ENCODE measurements around the gene SORCS2.

The SORCS2 gene

GRCh38 chr4:7417639-7418038, 225.3 kb downstream of the SORCS2 start:
- Histone ChIP-seq H3K27ac (ENCODE audit: low read length) (no peak overlapping the region), H3K9me3 (ENCODE audit: insufficient read depth, low read length) (no peaks in the 10 kb centered on the region), H3K4me2 (ENCODE audit: low read length) (no peak overlapping the region), H3K4me3 (ENCODE audit: low read length) (no peak overlapping the region), H4K20me1 (ENCODE audit: insufficient read depth, low read length) (no peaks in the 10 kb centered on the region), H3K79me2 (ENCODE audit: low read length) (no peaks in the 10 kb centered on the region), H2AFZ (ENCODE audit: low read depth, low read length) (no peak overlapping the region), H3K4me1 (ENCODE audit: low read length) (peaks cover 9% of the 10 kb centered on the region), H3K9ac (ENCODE audit: low read length) (no peak overlapping the region), H3K36me3 (replicated peaks; ENCODE audit: low read depth, low read length) (no peaks in the 10 kb centered on the region), H3K27me3 (ENCODE audit: low read depth, low read length) (0 out of 2 replicates have a peak, but pooled peaks cover 3% of the 10 kb centered on the region)
- TF ChIP-seq CTCF (IDR thresholded peaks at IDR 0.05; ENCODE audit: low read depth, low read length) (no peak), EZH2phosphoT487 (IDR thresholded peaks at IDR 0.05; ENCODE audit: low read depth) (no peak)

GRCh38 chr4:7418131-7418943, 226.0 kb downstream of the SORCS2 start:
- Histone ChIP-seq H3K9ac (ENCODE audit: low read length) (no peak overlapping the region), H2AFZ (ENCODE audit: low read depth, low read length) (no peak overlapping the region), H3K4me3 (ENCODE audit: low read length) (no peak overlapping the region), H3K9me3 (ENCODE audit: insufficient read depth, low read length) (no peaks in the 10 kb centered on the region), H3K27ac (ENCODE audit: low read length) (no peak overlapping the region), H3K36me3 (replicated peaks; ENCODE audit: low read depth, low read length) (no peaks in the 10 kb centered on the region), H4K20me1 (ENCODE audit: insufficient read depth, low read length) (no peaks in the 10 kb centered on the region), H3K4me2 (ENCODE audit: low read length) (no peak overlapping the region), H3K4me1 (ENCODE audit: low read length) (peaks cover 9% of the 10 kb centered on the region), H3K27me3 (ENCODE audit: low read depth, low read length) (0 out of 2 replicates have a peak, but pooled peaks cover 3% of the 10 kb centered on the region), H3K79me2 (ENCODE audit: low read length) (no peaks in the 10 kb centered on the region)
- no peak for TF ChIP-seq EZH2phosphoT487 (IDR thresholded peaks at IDR 0.05; ENCODE audit: low read depth)

GRCh38 chr4:7419961-7420660, 227.8 kb downstream of the SORCS2 start:
- Histone ChIP-seq H2AFZ (ENCODE audit: low read depth, low read length) (no peak overlapping the region), H3K4me3 (ENCODE audit: low read length) (no peak overlapping the region), H3K79me2 (ENCODE audit: low read length) (no peaks in the 10 kb centered on the region), H3K4me1 (ENCODE audit: low read length) (no peaks in the 10 kb centered on the region), H3K27ac (ENCODE audit: low read length) (no peak overlapping the region), H3K36me3 (replicated peaks; ENCODE audit: low read depth, low read length) (no peaks in the 10 kb centered on the region), H3K9me3 (ENCODE audit: insufficient read depth, low read length) (no peaks in the 10 kb centered on the region), H4K20me1 (ENCODE audit: insufficient read depth, low read length) (no peaks in the 10 kb centered on the region), H3K9ac (ENCODE audit: low read length) (no peak overlapping the region), H3K27me3 (ENCODE audit: low read depth, low read length) (no peaks in the 10 kb centered on the region), H3K4me2 (ENCODE audit: low read length) (no peak overlapping the region)
- TF ChIP-seq CTCF (IDR thresholded peaks at IDR 0.05; ENCODE audit: low read depth, low read length) (no peak), EZH2phosphoT487 (IDR thresholded peaks at IDR 0.05; ENCODE audit: low read depth) (no peak)

GRCh38 chr4:7420661-7421040, 228.3 kb downstream of the SORCS2 start:
- Histone ChIP-seq H3K27ac (ENCODE audit: low read length) (no peak overlapping the region), H2AFZ (ENCODE audit: low read depth, low read length) (no peak overlapping the region), H3K36me3 (replicated peaks; ENCODE audit: low read depth, low read length) (no peaks in the 10 kb centered on the region), H3K4me2 (ENCODE audit: low read length) (no peak overlapping the region), H3K9ac (ENCODE audit: low read length) (no peak overlapping the region), H3K27me3 (ENCODE audit: low read depth, low read length) (no peaks in the 10 kb centered on the region), H3K9me3 (ENCODE audit: insufficient read depth, low read length) (no peaks in the 10 kb centered on the region), H4K20me1 (ENCODE audit: insufficient read depth, low read length) (no peaks in the 10 kb centered on the region), H3K4me3 (ENCODE audit: low read length) (no peak overlapping the region), H3K4me1 (ENCODE audit: low read length) (no peaks in the 10 kb centered on the region), H3K79me2 (ENCODE audit: low read length) (no peaks in the 10 kb centered on the region)
- TF ChIP-seq CTCF (IDR thresholded peaks at IDR 0.05; ENCODE audit: low read depth, low read length) = no peak
